NCI-H2029 treated with DMSO at 0.1 percent for 48 hours (cell line): ENCODE data around the gene CFAP298.
"Not testable (repeated sequence)": the region's sequence is repeated elsewhere in the genome, so short reads cannot be mapped to it uniquely, and the experiment has no call there.

Experiments used
- DNase-seq: peaks from one replicate; lab custom pipeline; 2025; lab: John Stamatoyannopoulos, UW

Gene CFAP298, protein sequence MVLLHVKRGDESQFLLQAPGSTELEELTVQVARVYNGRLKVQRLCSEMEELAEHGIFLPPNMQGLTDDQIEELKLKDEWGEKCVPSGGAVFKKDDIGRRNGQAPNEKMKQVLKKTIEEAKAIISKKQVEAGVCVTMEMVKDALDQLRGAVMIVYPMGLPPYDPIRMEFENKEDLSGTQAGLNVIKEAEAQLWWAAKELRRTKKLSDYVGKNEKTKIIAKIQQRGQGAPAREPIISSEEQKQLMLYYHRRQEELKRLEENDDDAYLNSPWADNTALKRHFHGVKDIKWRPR

DNA sequence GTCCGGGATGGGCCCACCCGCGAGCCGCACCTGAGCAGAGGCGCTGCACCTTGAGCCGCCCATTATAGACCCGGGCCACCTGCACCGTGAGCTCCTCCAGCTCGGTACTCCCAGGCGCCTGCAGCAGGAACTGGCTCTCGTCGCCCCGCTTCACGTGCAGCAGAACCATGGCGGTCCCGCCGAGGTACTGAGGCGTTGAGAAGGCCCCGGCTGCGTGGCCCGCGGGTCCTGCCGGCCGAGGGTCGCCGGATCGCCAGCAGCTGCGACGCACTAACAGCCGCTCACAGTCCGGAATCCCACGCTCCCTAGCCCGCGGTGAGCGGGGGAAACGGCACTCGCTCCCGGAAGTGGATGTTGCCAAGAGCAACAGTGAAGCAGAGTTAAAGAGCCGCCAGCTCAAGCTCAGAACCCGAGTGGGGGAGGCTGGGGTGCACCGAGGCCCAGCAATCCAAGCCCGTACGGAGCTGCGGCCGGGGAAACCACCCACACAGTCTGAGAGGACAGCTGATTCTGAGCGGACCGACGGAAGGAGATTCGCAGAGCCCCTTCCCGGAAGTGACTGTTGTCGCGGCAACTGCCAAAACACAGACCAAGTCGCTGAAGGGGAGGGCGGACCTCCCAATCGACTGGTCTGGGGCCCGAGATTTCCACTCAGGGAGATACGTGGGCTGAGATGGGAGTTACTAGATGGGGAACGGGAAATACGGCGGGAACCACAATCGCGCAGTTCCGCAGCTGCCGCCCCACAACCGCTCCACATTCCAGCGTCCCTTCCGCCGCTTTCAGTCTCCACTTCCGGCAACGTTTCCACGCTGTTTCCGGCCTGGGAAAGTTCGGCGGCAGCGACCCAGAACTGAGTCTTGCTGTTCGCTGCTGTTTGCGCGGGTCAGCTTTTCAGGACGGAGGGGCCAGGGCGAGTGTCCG, at the start of gene CFAP298:
Gene CFAP298 (minus strand): TSS at position 303 of the 924 bp plus-strand sequence. CDS start 134 bp downstream, at position 169.
- DNase-seq = peak; percentile 79

DNA sequence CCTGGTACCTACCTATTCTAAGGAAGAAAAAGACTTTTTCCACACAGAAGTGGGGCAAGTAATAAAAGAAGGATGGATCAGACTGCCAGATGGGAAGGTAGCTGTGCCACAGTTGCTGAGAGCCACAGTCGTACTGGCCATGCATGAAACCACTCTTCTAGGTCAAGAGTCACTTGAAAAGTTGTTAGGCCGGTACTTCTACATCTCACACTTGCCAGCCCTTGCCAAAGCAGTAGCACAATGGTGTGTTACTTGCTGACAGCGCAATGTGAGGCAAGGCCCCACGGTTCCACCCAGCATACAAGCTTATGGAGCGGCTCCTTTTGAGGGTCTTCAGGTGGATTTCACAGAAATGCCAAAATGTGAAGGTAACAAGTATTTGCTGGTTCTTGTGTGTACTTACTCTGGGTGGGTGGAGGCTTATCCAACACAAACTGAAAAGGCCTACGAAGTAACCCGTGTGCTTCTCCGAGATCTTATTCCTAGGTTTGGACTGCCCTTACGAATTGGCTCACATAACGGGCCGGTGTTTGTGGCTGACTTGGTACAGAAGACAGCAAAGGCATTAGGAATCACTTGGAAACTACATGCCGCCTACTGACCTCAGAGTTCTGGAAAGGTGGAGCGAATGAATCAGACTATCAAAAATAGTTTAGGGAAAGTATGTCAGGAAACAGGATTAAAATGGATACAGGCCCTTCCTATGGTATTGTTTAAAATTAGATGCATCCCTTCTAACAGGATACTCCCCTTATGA, 49.0 kb upstream of the CFAP298 start:
- peak; percentile 0 for DNase-seq

DNA sequence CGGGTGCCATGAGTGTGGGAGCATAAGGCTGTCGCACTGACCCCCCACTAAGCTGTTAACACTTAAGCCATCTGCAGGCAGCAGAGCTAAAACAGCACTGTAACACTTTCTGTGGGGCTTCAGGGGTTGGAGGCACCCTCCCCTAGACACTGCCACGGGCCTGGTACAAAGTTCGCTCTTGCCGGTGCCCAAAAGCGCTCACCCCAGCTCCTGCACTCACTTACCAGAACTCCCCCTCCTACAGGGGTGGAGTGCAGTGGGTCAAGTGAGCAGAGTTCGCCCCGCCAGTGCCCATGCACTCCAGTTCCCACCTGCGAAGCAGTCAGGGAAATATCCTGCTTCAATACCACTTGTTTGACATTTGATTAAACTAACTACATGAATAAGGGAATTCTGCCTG, 46.3 kb upstream of the CFAP298 start:
- no peak for DNase-seq

DNA sequence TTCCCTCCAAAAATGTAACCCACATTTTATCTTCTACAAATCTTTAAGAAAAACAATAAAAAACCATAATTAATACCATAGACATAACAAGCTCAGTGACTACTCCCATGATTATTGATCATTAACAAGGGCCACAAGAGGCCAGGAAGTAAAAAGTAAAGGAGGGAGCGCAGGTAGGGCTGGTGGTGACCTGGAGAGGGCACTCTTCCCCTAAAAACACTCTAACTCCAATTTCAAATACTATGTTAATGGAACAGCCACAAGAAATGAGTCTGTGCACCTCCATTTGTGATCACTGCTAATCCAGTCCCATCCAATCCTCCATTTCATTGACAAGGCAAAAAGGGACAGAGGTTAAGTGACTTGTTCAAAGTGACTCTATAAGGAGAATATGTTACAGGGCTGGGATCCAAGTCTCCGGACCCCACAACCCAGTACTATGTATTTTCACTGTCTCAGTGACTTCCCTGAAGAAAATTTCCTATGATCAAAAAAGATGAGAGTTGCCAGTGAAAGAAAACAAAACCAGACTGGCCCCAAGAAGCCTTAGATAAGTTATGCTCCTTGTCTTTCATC, 41.2 kb upstream of the CFAP298 start:
- DNase-seq = peak; percentile 4

DNA sequence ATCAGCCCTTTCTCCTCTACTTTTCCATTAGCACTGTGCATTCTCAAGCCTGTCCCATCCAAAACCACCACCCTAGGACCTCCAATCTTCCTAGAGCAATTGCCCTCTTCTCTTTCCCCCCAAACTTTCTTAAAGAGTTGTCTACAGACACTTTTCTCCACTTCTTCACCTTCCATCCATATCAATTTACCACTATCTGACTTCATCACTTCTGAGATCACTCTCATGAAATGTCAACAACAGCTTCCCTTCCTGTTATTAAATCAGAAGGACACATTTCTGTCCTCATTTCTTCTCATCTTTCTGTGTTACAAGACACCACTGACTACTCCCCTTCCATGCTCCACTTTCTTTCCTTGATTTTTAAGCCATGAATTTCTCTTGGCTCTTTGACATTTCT, 36.0 kb upstream of the CFAP298 start:
- DNase-seq = no peak

DNA sequence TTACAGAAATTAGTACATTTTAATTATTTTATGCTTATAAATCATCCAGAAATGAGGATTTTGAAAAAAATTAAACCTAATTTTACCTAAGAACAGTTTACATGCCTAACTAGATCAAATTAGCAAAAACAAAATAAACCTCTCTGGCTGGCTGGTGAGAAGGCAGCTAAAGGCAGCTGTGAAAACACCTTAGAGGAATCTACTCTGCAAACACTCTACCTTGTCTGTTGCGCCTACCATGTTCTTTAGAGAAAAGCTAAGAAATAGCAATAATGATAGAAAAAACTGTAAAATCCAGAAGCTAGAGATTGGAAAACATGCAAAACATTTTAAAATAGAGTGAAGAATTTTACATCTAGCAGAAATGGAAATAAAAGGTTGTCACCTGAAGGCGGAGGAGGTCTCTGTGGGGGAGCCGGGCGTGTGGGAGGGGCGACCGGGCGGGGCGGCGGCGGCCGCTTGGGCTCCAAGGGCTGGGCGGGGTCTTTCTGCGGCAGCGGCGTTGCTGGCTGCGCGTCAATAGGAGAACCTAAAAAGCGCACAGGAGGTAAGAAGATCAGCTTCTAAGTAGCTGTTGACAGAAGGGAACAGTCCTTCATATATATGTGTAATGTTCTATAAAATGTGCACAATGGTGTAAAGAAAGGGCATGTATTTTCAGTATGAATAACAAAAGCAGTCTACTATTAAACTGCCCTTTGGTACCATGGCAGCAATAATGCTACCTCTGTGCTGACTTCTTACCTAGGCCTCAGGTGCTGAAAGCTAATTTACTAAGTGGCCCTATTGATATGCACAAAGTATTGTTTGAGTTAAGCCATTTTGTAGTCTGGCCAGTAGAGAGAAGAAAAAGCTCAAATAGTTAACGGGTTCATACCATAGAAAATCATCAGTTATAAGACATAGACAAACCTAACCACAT, 33.3 kb upstream of the CFAP298 start:
- DNase-seq = no peak

DNA sequence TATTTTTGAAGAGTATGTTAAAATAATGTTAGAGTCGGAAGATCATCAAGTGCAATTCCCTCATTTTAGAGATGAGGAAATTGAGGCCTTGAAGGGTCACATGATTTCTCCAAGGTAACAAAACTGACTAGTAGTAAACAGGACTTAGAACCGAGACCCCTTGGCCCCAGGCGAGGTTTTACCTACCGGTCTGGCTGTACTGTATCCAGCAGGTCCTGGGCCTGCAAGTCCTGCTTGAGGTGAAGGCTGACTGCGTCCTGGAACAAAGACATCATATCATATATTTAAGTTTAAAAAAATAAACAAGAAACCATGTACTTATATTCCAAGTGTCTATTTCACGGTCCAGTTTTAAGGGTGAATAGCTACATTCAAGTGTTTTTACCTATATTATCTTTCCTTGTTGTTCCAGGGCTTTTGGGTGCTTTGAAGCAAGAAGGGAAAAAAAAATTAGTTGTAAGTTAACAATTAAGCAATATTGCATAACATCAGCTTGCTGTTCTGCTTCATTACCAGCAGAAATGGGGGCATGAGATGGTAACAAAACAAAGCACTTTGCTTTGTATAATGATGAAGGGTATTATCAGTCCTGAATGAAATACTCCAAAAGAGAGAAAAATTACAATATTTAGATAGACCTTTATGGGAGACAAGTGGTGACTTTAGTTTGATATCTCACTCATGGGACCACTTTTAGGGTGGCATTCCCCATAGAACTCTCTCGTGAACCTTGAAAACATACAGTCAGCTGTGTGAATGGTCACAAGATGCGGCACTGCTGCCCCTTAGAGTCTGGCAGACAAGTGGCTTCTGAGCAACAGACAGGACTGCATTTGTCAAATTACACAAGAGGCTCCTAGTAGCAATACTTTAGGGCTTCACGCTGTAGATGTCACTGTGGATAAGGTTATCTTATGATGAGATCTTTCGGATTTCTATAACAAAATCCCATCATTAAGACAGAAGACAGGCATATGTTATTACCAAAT, 29.8 kb upstream of the CFAP298 start:
- DNase-seq = no peak

DNA sequence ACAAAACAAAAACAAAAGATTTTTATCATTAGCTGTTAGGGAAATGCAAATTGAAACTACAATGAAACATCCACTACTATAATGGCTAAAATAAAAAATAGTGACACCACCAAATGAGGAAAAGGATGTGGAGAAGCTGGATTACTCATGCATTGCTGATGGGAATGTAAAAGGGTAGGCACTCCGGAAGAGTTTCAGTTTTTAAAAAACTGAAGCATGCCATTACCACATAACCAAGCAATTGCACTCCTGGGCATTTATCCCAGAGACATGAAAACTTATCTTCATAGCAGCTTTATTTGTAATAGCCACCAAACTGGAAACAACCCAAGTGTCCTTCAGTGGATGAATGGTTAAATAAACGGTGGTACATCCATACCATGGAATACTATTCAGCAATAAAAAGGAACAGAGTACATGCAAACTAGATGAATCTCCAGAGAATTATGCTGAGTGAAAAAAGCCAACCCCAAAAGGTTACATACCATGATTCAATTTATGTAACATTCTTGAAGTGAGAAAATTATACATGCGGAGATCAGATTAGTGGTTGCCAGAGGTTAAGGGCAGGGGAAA, 14.5 kb upstream of the CFAP298 start:
- no peak for DNase-seq

DNA sequence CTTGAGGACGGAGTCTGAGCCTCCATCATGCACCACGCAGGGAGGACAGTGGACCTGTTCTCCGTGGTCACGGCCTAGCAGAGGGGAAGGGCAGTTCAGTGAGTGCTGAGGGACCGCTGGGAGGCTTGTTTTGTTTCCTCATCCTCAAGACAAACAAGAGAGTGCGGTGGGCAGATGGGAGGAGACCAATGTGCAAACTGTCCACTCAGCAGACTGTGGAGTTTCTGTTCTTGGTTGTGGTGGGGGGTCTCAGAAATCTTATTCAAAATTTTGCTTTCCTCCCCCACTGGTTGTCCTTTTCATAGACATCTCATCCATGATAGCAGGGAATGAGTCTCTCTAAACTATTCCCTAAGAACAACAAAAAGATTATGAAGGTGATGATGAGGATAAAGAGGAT, 6.0 kb upstream of the CFAP298 start:
- not testable (repeated sequence) for DNase-seq

DNA sequence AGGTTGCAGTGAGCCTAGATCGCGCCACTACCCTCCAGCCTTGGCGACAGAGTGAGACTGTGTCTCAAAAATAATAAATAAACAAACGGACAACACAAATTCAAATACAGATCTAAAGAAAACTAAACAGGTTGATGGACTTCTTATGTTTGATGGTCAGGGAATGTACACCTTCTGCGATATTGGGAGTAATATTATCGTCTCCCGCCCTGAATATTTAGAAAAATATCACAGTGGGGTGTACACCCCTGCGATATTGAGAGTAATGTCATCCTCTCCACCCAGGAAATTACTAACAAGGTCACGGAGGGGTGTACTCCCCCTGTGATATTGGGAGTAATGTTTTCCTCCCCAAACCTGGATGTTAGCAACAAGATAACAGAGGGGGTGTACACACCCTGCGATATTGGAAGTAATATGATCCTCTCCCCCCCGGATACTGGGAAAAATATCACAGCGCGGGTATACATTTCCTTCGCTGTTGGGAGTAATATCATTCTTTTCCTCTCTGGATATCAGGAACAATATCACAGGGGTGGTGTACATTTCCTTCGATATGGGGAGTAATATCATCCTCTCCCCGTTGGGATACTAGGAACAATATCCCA, 1.4 kb upstream of the CFAP298 start:
- DNase-seq = no peak

DNA sequence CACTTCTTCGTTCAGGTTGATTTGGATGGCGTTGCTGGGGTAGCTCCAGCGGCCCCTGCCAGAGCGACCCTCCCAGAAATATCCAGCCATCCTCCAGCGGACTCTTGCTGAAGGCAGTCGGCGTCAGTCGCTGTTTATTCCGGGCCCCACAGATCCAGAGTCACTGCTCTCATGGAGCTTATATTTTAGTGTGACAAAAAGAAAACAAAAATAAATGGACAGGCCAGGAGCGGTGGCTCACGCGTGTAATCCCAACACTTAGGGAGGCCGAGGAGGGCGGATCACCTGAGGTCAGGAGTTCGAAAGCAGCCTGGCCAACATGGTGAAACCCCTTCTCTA, 791 bp upstream of the CFAP298 start:
- no peak for DNase-seq

DNA sequence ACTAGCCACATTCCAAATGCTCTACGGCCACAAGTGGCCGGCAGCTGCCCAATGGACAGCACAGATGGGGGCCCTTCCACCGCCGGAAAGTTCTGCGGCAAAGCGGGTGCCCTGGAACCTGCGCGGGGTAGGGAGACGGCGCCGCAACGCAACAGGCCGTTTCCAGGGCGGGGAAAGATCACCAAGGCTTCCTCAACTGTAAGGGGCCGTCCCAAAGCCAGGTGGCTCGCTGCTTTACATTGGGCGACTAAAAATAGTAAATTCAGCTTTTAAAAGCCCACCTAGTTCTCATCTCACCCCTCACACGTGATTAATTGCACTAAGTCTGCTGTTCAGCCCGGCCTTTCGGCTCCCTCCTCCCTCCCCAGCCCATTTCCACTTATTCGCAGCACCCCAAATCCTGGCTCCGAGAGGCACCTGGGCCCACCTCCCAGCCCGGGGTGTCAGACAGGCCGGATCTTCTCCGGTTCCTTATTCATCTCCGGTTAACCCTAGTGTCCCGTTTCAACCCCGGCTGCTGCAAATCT, 643 bp downstream of the CFAP298 start:
- no peak for DNase-seq

DNA sequence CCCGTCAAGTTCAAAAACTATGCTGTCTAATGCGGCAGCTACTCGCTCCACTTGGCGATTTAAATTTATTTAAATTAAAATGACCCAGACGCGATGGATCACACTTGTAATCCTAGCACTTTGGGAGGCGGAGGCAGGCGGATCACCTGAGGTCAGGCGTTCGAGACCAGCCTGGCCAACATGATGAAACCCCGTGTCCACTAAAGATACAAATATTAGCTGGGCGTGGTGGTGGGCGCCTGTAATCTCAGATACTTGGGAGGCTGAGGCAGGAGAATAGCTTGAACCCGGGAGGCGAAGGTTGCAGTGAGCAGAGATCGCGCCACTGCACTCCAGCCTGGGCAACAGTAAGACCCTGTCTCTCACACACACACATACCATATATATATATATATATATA, 1.2 kb downstream of the CFAP298 start:
- DNase-seq = not testable (repeated sequence)

DNA sequence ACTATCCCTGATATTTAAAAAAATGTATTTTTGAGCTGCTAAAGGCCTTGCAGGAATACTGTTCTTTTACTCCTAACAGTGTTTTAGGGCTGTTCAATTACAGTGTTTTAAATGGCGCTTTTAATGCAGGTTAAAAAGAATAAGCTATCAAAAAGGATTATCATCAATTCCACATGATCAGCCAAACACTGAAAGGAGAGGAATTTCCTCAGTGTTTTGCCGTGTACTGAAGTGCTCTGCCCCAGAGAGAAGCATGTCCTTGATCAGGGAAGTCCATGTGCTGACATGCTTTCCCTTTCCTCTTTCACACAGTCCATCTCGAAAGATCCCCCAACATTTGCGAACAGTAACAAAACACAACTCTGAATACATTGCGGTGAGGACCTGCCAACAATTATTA, 3.3 kb downstream of the CFAP298 start:
- DNase-seq = no peak

DNA sequence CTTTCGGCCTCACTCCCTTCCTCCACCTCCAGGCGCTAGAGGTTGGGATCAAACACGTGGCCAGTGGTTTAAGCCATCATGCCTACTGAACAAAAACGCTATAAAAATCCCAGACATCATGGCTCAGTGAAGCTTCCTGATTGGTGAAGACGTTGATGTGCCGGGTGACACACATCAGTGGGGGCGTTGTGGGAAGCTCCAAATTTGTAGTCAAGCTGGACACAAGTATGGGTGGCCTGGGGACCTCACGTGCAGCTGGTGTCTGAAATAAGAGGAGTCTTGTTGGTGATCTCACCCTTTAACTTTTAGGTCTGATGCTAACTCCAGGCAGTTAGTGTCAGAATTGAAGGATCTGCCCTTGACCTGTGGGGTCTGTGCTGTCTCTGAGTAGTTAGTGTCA, 6.7 kb downstream of the CFAP298 start:
- DNase-seq = no peak

DNA sequence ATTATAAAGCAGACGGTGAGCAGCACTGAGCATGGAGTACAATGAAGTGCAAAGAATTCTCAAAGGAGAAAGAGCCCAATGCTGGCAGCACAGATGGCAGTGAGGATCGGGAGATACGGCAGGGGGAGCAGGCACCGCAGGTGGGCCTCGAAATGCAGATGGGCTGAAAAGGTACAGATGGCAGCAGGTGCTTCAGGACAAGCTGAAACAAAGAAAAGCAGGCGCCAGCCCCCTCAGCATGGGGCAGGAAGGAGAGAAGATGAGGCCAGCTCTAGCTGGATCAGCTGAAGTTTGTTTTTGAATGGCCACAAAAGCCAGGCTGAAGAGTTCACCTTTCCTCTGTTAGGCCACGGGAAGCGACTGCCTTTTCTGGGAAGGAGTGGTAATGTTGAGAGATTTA, 7.7 kb downstream of the CFAP298 start:
- DNase-seq = no peak

DNA sequence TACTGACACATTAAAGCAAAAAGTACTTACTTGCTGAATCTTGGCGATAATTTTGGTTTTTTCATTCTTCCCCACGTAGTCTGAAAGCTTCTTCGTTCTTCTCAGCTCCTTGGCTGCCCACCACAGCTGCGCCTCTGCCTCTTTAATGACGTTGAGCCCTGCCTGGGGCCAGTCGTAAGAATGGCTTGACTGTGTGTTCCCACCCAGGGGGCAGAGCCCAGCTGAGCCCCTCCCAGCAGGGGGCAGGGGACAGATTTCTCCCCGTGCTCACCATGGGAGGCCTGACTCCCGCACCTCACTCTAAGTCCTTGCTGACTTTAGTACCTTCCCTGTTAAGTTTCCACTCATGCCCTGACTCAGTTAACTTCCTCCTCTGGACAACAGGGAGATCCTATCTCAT, 9.0 kb downstream of the CFAP298 start:
- no peak for DNase-seq

DNA sequence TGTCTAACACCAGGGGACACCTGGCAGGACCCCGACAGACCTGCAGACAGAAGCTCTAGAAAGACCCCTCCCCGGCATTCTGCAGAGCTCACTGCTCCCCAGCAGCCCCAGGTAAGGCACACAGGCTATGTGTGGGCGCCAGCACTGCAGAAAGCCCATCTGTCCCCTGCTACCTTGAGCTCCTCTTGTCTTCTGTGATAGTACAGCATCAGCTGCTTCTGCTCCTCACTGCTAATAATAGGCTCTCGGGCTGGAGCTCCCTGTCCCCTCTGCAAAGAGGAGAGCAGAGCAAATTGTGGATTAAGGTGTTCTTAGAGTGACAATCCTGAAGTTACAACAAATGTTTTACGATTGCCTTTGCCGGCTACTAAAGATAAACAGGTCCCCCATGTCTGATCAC, 10.1 kb downstream of the CFAP298 start:
- no peak for DNase-seq

DNA sequence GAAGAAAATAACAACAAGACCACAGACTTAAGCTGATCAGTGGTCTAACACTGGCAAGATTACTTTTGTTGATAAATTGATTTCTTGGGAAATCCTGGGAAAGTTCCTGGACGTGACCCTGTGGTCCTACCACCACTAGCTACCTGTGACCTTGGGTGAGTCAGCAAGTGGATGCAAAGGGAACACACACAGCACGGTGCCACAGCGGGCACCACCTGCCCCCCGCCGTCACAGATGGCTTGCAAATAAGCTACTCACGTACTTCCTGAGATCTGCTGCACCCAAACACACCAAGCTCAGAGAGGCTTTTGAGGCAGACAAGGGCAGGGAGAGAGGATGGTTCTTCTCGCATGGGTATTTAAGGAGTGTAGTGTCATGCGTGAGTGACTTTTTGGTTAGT, 12.7 kb downstream of the CFAP298 start:
- DNase-seq = no peak
